Measurements from ENCODE around the gene LCA5L. TPM values are rescaled to one million over a fixed set of nuclear protein-coding genes. Genes with fewer than 3 reads are reported as not detected.
A peak's percentile ranks its signal among the peaks of the same experiment; 100 is the strongest.

Gene LCA5L
- total and polyA plus RNA-seq, 2 of the 13 experiments (the other 11 are each of a cell fraction or from before 2014, with no cell fraction given), result 0.13 to 0.55 TPM

DNA sequence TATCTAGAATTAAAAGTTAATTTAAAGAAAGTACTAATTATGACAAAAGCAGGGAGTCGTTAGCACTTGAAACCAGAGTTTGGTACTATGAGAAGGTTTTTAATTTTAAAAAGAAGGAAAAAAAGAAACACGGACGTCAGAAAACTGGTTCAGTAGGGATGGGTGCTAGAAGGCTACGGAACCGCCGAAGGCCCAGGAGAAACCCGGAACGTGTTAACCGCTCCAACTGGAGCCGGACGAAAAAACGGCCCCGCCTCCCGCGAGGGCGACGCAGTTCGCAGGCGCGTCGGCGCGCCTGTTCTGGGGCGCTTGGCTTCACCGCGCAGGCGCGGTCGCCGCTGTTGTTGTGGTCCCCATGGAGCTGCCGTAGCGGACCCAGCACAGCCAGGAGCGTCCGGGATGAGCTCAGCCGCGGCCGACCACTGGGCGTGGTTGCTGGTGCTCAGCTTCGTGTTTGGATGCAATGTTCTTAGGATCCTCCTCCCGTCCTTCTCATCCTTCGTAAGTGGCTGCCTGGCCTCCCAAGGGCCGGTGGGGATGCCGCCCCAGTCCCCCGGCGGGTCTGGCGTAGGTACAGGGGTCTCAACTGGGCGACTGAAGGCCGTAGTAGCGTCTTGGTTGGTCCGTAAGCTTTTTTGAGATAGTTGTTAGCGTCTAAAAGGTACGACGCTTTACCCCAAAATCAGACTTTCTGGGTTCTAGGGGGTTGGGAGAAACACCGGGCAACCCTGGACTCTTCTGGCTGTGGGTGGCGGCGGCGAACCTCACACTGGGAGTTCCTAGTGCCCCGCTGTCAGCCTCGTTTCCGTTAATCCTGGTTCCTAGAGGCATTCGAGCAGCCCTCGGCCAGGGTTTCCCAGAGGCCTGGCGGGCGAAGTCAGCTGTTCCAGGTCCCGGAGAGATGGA, 65.3 kb downstream of the LCA5L start (continued):
- TF ChIP-seq, protein P1, sequence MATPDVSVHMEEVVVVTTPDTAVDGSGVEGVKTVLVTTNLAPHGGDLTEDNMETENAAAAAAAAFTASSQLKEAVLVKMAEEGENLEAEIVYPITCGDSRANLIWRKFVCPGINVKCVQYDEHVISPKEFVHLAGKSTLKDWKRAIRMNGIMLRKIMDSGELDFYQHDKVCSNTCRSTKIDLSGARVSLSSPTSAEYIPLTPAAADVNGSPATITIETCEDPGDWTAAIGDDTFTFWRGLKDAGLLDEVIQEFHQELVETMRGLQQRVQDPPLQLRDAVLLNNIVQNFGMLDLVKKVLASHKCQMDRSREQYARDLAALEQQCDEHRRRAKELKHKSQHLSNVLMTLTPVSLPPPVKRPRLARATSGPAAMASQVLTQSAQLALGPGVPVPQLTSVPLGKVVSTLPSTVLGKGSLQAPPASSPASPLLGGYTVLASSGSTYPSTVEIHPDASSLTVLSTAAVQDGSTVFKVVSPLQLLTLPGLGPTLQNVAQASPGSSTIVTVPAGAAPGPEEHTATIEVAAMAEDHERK (CRISPR knock-in tag; IDR thresholded peaks at IDR 0.05; ENCODE audit: low read depth), result peak; percentile 57
- TF ChIP-seq, protein P2, sequence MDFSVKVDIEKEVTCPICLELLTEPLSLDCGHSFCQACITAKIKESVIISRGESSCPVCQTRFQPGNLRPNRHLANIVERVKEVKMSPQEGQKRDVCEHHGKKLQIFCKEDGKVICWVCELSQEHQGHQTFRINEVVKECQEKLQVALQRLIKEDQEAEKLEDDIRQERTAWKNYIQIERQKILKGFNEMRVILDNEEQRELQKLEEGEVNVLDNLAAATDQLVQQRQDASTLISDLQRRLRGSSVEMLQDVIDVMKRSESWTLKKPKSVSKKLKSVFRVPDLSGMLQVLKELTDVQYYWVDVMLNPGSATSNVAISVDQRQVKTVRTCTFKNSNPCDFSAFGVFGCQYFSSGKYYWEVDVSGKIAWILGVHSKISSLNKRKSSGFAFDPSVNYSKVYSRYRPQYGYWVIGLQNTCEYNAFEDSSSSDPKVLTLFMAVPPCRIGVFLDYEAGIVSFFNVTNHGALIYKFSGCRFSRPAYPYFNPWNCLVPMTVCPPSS (IDR thresholded peaks at IDR 0.05), result no peak
- TF ChIP-seq MXD4 (CRISPR knock-in tag; IDR thresholded peaks at IDR 0.05), result no peak; the same call in 1 of the 2 replicates
- TF ChIP-seq KDM5A (IDR thresholded peaks at IDR 0.05; ENCODE audit: borderline replicate concordance, low read length), result peak; percentile 66; the same call in 1 of the 2 replicates
- no peak for TF ChIP-seq ZNF12 (CRISPR knock-in tag; IDR thresholded peaks at IDR 0.05)
- TF ChIP-seq, protein P3, sequence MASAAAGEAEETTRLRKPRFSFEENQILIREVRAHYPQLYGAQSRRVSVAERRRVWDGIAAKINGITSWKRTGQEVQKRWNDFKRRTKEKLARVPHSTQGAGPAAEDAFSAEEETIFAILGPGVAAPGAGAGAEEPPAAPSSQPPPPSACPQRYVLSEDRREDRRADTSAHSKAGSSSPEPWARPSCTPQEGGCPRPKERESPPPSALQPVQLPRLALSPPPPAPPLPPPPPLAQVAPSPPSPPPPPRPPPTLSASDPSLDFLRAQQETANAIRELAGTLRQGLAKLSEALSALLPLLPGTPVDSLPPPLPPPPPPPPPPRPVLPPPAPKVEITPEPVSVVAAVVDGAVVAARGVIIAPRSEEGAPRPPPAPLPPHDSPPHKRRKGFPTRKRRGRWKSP (CRISPR knock-in tag; IDR thresholded peaks at IDR 0.05), result 0 out of 2 replicates have a peak, but pooled peaks have one; percentile 25
- TF ChIP-seq RFX1 (IDR thresholded peaks at IDR 0.05), result peak; percentile 69; the same call in 1 of the 2 replicates
- TF ChIP-seq, protein P4, sequence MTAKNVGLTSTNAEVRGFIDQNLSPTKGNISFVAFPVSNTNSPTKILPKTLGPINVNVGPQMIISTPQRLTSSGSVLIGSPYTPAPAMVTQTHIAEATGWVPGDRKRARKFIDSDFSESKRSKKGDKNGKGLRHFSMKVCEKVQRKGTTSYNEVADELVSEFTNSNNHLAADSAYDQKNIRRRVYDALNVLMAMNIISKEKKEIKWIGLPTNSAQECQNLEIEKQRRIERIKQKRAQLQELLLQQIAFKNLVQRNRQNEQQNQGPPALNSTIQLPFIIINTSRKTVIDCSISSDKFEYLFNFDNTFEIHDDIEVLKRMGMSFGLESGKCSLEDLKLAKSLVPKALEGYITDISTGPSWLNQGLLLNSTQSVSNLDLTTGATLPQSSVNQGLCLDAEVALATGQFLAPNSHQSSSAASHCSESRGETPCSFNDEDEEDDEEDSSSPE (CRISPR knock-in tag; IDR thresholded peaks at IDR 0.05), result peak; percentile 76
- TF ChIP-seq POLR2AphosphoS5 (IDR thresholded peaks at IDR 0.05; ENCODE audit: low read depth, low read length), result peak; percentile 85
- TF ChIP-seq HNRNPH1 (optimal IDR thresholded peaks at IDR 0.05; ENCODE audit: low read depth, low read length), result no peak
- TF ChIP-seq, protein P5, sequence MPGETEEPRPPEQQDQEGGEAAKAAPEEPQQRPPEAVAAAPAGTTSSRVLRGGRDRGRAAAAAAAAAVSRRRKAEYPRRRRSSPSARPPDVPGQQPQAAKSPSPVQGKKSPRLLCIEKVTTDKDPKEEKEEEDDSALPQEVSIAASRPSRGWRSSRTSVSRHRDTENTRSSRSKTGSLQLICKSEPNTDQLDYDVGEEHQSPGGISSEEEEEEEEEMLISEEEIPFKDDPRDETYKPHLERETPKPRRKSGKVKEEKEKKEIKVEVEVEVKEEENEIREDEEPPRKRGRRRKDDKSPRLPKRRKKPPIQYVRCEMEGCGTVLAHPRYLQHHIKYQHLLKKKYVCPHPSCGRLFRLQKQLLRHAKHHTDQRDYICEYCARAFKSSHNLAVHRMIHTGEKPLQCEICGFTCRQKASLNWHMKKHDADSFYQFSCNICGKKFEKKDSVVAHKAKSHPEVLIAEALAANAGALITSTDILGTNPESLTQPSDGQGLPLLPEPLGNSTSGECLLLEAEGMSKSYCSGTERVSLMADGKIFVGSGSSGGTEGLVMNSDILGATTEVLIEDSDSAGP (CRISPR knock-in tag; IDR thresholded peaks at IDR 0.05; ENCODE audit: borderline replicate concordance), result peak; percentile 64
- TF ChIP-seq, protein P6, sequence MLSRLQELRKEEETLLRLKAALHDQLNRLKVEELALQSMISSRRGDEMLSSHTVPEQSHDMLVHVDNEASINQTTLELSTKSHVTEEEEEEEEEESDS (CRISPR knock-in tag; IDR thresholded peaks at IDR 0.05; ENCODE audit: borderline replicate concordance), result no peak
- no peak for TF ChIP-seq MAF1 (CRISPR knock-in tag; IDR thresholded peaks at IDR 0.05; ENCODE audit: borderline replicate concordance)
- peak; percentile 64 for TF ChIP-seq HDAC1 (CRISPR knock-in tag; IDR thresholded peaks at IDR 0.05)
- TF ChIP-seq FOXM1 (CRISPR knock-in tag; IDR thresholded peaks at IDR 0.05), result no peak
- TF ChIP-seq, protein P7, sequence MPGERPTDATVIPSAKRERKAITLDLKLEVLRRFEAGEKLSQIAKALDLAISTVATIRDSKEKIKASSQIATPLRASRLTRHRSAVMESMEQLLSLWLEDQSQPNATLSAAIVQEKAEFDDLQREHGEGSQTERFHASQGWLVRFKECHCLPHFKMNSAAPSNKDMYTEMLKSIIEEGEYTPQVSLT (CRISPR knock-in tag; IDR thresholded peaks at IDR 0.05; ENCODE audit: borderline replicate concordance, low read depth), result no peak
- TF ChIP-seq, protein P8, sequence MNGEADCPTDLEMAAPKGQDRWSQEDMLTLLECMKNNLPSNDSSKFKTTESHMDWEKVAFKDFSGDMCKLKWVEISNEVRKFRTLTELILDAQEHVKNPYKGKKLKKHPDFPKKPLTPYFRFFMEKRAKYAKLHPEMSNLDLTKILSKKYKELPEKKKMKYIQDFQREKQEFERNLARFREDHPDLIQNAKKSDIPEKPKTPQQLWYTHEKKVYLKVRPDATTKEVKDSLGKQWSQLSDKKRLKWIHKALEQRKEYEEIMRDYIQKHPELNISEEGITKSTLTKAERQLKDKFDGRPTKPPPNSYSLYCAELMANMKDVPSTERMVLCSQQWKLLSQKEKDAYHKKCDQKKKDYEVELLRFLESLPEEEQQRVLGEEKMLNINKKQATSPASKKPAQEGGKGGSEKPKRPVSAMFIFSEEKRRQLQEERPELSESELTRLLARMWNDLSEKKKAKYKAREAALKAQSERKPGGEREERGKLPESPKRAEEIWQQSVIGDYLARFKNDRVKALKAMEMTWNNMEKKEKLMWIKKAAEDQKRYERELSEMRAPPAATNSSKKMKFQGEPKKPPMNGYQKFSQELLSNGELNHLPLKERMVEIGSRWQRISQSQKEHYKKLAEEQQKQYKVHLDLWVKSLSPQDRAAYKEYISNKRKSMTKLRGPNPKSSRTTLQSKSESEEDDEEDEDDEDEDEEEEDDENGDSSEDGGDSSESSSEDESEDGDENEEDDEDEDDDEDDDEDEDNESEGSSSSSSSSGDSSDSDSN (CRISPR knock-in tag; IDR thresholded peaks at IDR 0.05), result peak; percentile 45
- 0 out of 2 replicates have a peak, but pooled peaks have one; percentile 60 for TF ChIP-seq ZNF547 (CRISPR knock-in tag; IDR thresholded peaks at IDR 0.05)
